ENCODE measurements around the gene KLF2. TPM values are rescaled to one million over a fixed set of nuclear protein-coding genes. Genes with fewer than 3 reads are reported as not detected.
"Not testable (repeated sequence)": the region's sequence is repeated elsewhere in the genome, so short reads cannot be mapped to it uniquely, and the experiment has no call there.

Gene KLF2
- total RNA-seq, 2 experiments from 2014 or later, result 1,201 to 1,291 TPM

DNA sequence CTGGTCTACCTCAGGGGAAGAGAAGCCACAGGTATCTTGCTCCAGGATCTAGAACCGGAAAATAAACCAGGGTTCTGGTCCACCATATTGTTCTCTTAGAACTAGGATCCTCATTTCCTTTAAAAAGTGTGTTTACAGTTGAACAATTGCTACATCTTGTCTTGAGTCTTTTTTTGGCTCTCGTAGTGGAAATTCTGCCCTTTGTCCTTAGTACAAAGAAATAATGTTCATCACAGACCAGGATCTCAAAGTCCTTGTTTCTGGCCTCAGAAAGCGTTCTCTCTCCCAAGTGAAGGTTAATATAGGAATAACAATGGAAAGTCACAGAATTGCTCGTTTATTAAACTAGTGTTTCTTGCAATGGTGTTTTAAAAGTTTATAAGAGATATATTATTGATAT is 20.8 kb downstream of the KLF2 start:
- Histone ChIP-seq H3K27me3 (ENCODE audit: control insufficient read depth in 1 of 2, insufficient read depth in 2 of 2, low read length in 2 of 2) (no peaks in the 10 kb centered on the region), H3K36me3 (ENCODE audit: insufficient read depth, low read length) (no peaks in the 10 kb centered on the region), H3K27ac (ENCODE audit: low read depth in 1 of 2, low read length in 2 of 2) (no peak overlapping the region), H3K9me3 (ENCODE audit: control insufficient read depth in 1 of 2, insufficient read depth in 1 of 2, low read length in 2 of 2) (no peaks in the 10 kb centered on the region), H3K4me3 (ENCODE audit: low read length) (no peak overlapping the region), H3K4me1 (ENCODE audit: insufficient read depth, low read length) (peaks cover 47% of the 10 kb centered on the region)
- TF ChIP-seq, protein P1, sequence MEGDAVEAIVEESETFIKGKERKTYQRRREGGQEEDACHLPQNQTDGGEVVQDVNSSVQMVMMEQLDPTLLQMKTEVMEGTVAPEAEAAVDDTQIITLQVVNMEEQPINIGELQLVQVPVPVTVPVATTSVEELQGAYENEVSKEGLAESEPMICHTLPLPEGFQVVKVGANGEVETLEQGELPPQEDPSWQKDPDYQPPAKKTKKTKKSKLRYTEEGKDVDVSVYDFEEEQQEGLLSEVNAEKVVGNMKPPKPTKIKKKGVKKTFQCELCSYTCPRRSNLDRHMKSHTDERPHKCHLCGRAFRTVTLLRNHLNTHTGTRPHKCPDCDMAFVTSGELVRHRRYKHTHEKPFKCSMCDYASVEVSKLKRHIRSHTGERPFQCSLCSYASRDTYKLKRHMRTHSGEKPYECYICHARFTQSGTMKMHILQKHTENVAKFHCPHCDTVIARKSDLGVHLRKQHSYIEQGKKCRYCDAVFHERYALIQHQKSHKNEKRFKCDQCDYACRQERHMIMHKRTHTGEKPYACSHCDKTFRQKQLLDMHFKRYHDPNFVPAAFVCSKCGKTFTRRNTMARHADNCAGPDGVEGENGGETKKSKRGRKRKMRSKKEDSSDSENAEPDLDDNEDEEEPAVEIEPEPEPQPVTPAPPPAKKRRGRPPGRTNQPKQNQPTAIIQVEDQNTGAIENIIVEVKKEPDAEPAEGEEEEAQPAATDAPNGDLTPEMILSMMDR (IDR thresholded peaks at IDR 0.05), result no peak
- ChIA-PET POLR2A (interaction anchor here (9.3 to 31.1 kb wide), 2 partner anchors 16 to 23 kb away, joined by 251 to 3819 read pairs; no protein-coding TSS in a partner anchor), CTCF (interaction anchor here (1.3 kb wide), 1 partner anchor 16 kb away, joined by 3 read pairs; no protein-coding TSS in a partner anchor)
- Mint-ChIP-seq H3K27ac (no peak overlapping the region), H3K4me1 (ENCODE audit: low read depth) (peaks cover 45% of the 10 kb centered on the region), H3K9me3 (no peaks in the 10 kb centered on the region), H3K36me3 (ENCODE audit: low read depth) (no peaks in the 10 kb centered on the region), H3K4me3 (no peak overlapping the region), H3K27me3 (no peaks in the 10 kb centered on the region)
- DNase-seq (no peak), ATAC-seq (ENCODE audit: poor library complexity) (no peak)
- intact Hi-C loops (cut with DNase I, micrococcal nuclease), result no loop called here

DNA sequence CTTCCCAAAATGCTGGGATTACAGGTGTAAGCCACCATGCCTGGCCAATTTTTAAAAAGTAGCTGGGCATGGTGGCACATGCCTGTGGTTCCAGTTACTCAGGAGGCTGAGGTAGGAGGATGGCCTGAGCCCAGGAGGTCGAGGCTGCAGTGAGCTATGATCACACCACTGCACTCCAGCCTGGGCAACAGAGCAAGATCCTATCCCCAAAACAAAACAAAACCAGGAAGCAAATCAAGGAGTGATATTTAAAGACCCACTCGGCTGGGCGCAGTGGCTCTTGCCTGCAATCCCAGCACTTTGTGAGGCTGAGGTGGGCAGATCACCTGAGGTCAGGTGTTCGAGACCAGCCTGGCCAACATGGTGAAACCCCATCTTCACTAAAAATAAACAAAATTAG is 22.5 kb downstream of the KLF2 start:
- DNase-seq; ATAC-seq (ENCODE audit: poor library complexity); H3K4me3 Mint-ChIP-seq; H3K4me3 ChIP-seq (ENCODE audit: low read length); H3K9me3 Mint-ChIP-seq; H3K27ac ChIP-seq (ENCODE audit: low read depth in 1 of 2, low read length in 2 of 2); H3K36me3 Mint-ChIP-seq (ENCODE audit: low read depth); H3K27me3 Mint-ChIP-seq; intact Hi-C loops (cut with DNase I, micrococcal nuclease); H3K9me3 ChIP-seq (ENCODE audit: control insufficient read depth in 1 of 2, insufficient read depth in 1 of 2, low read length in 2 of 2); H3K27ac Mint-ChIP-seq; H3K27me3 ChIP-seq (ENCODE audit: control insufficient read depth in 1 of 2, insufficient read depth in 2 of 2, low read length in 2 of 2); H3K36me3 ChIP-seq (ENCODE audit: insufficient read depth, low read length): not testable (repeated sequence)
- peaks cover 46% of the 10 kb centered on the region for H3K4me1 ChIP-seq (ENCODE audit: insufficient read depth, low read length)
- peaks cover 46% of the 10 kb centered on the region for H3K4me1 Mint-ChIP-seq (ENCODE audit: low read depth)
- ChIA-PET POLR2A (interaction anchor here (0.7 to 31.1 kb wide), 4 partner anchors 15 to 22 kb away, joined by 3 to 3819 read pairs (median 6); no protein-coding TSS in a partner anchor), CTCF (interaction anchor here (0.9 kb wide), 1 partner anchor 8 kb away, joined by 3 read pairs; no protein-coding TSS in a partner anchor)

DNA sequence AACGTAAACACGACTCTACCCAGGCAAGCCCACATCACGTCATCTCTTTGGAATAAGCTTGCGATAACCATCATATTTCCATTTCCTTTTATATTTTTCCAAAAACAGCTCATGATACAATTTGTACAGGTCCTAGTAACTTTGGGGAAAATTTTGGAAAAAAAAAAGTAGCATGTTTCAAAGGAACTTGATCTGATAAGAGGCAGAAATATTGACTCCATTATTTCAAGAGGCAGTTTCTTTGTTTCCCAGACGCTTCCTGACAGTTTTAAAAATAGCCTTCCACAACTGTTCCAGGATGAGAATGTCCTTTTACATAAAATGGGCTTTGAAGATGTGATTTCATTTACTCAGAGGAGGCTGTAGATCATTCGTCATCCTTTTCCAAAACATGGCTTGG is 23.1 kb downstream of the KLF2 start:
- Histone ChIP-seq H3K27me3 (ENCODE audit: control insufficient read depth in 1 of 2, insufficient read depth in 2 of 2, low read length in 2 of 2) (no peaks in the 10 kb centered on the region), H3K9me3 (ENCODE audit: control insufficient read depth in 1 of 2, insufficient read depth in 1 of 2, low read length in 2 of 2) (no peaks in the 10 kb centered on the region), H3K27ac (ENCODE audit: low read depth in 1 of 2, low read length in 2 of 2) (no peak overlapping the region), H3K4me1 (ENCODE audit: insufficient read depth, low read length) (peaks cover 43% of the 10 kb centered on the region), H3K4me3 (ENCODE audit: low read length) (no peak overlapping the region), H3K36me3 (ENCODE audit: insufficient read depth, low read length) (no peaks in the 10 kb centered on the region)
- H3K9me3 Mint-ChIP-seq, result no peaks in the 10 kb centered on the region
- no peaks in the 10 kb centered on the region for H3K27me3 Mint-ChIP-seq
- ChIA-PET POLR2A (interaction anchor here (1.9 to 31.1 kb wide), 2 partner anchors 17 to 21 kb away, joined by 8 to 3819 read pairs; no protein-coding TSS in a partner anchor), CTCF (interaction anchor here (0.9 kb wide), 1 partner anchor 9 kb away, joined by 3 read pairs; no protein-coding TSS in a partner anchor)
- TF ChIP-seq, protein P1 (IDR thresholded peaks at IDR 0.05), result no peak
- H3K4me1 Mint-ChIP-seq (ENCODE audit: low read depth), result peaks cover 43% of the 10 kb centered on the region
- intact Hi-C loops (cut with DNase I, micrococcal nuclease), result no loop called here
- no peak overlapping the region for H3K4me3 Mint-ChIP-seq
- H3K27ac Mint-ChIP-seq, result no peak overlapping the region
- ATAC-seq (ENCODE audit: poor library complexity), result no peak
- DNase-seq, result no peak
- no peaks in the 10 kb centered on the region for H3K36me3 Mint-ChIP-seq (ENCODE audit: low read depth)
